GM19043 (cell line): ENCODE measurements around the gene TMEM192.
"Not testable (repeated sequence)": the region's sequence is repeated elsewhere in the genome, so short reads cannot be mapped to it uniquely, and the experiment has no call there.

ENCODE experiments used
- ATAC-seq: cut with Tn5 transposase; IDR thresholded peaks from one replicate; pipeline ENCODE4 v1.9.1; 2021; ENCODE audit warnings: low read depth; ENCODE audit not compliant: unreplicated experiment

Gene TMEM192

DNA sequence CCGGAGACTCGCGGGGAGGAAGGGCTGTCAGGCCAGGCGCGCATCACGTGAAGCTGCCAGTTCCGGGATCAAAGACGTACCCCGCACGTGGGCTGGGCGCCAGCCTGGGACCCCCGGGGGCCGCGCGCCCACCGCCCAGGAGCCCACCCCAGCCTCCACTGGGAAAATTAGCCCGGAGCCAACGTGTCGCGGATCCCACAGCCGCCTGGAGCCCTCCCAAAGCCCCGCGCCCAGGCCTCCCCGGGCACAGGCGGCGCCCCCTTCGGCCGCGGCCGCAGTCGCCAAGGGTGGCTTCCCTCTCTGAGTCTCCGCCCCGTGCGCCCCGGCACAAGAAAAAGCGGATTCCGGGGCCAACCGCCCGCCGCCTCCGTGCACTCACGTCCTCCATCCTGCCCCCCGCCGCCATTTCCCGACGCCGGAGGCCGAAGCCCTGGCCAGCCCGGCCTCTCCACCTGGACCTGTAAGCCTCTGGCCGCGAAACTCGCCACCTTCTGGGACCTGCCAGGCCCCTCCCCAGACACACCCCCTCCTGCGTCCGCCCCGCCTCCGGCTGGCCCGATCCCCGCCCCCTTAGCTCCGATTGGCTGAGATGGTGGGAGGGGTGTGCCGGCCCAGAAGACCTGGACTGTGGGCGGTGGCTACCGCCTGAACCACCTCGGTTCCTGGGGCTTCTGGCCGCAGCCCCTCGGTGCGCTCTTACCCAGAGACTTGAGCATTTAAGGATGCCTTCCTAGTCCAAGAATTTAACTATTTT, at the start of gene TMEM192:
Gene TMEM192, minus strand, starts transcription at position 493 of the 754 bp plus-strand sequence. Its CDS starts 87 bp downstream, at position 406.
- ATAC-seq: peak; percentile 95

DNA sequence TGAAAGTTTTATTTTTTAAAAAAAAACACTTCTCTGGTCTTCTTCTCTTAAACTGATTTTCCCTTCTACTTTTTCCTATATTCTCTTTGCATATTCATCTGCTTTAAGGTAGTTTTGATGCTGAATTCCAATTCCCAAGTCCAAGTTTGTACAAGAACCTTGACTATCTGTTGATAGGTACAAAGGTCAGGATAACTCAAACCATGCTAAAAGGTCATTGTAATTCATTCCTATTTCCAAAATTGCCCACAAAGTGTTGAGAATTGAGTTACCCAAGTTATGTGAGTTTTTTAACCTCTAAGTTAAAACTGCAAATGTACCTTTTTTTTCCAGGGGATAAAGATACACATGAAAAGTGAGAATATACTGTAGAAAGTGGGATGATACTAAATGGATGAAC, 46.1 kb upstream of the TMEM192 start:
- no peak for ATAC-seq

- no peak for ATAC-seq
Measured at GRCh38 chr4:165156906-165157305, 44.2 kb upstream of the TMEM192 start.

GRCh38 chr4:165154482-165154881, 41.8 kb upstream of the TMEM192 start:
- ATAC-seq: no peak

- ATAC-seq: no peak
Measured at GRCh38 chr4:165152527-165152926, 39.9 kb upstream of the TMEM192 start.

- ATAC-seq: no peak
Measured at GRCh38 chr4:165151734-165152133, 39.1 kb upstream of the TMEM192 start.

- no peak for ATAC-seq
Measured at GRCh38 chr4:165150545-165150944, 37.9 kb upstream of the TMEM192 start.

DNA sequence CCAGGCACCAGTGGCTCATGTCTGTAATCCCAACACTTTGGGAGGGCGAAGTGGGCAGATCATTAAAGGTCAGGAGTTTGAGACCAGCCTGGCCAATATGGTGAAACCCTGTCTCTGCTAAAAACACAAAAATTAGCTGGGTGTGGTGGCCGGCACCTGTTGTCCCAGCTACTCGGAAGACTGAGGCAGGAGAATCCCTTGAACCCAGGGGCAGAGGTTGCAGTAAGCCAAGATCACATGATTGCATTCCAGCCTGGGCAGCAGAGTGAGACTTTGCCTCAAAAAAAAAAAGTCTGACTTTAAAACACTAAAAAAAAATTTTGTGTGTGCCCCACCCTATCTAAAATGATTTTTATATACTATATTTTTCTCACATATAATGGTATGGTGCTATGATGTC, 26.2 kb upstream of the TMEM192 start:
- ATAC-seq: no peak

- ATAC-seq: no peak
Measured at GRCh38 chr4:165137205-165137604, 24.5 kb upstream of the TMEM192 start.

GRCh38 chr4:165136529-165136928, 23.9 kb upstream of the TMEM192 start:
- no peak for ATAC-seq

DNA sequence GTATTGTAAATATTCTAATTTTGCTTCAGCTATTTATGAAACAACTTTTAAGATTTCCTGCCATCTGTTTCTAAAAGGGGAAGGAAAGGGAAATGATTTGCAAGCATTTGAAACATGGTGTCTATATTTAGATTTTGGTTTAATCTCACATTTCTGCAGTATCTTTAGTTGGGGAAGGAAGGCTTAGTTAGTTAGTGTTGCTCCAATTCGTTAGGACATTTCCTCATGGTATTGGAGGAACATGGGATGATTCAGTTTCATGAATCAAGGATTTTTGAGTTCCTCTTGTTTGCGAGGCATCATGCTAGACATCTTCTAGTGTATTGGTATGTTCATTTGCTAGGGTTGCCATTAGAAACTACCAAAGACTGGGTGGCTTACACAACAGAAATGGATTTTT, 20.5 kb upstream of the TMEM192 start:
- ATAC-seq: no peak

DNA sequence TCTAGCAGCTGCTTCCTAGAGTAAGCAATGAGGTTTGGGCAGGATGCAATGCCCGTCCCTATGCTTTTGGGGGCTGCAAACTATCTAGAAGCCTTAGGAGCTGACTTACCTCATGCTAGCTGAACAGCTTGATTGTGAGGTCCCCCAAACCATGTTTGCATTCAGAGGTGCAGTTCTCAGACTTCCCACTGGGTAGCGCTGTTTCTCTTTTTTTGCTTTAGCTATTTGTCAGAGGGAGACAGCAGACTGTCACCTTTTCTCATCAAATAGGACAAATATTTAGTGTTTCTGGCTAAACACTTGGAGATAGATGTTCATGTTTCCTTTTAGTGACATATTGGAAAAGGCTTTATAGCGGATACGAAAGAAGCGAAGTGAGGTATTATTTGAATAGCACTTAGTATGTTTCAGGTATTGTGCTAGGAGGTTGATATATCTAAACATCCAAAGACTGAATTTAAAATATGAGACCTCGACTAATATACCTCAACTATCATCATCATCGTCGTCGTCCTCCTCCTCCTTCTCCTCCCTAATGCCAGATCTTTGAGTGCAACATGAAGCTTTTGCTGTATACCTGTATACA, 18.7 kb upstream of the TMEM192 start:
- peak; percentile 61 for ATAC-seq

DNA sequence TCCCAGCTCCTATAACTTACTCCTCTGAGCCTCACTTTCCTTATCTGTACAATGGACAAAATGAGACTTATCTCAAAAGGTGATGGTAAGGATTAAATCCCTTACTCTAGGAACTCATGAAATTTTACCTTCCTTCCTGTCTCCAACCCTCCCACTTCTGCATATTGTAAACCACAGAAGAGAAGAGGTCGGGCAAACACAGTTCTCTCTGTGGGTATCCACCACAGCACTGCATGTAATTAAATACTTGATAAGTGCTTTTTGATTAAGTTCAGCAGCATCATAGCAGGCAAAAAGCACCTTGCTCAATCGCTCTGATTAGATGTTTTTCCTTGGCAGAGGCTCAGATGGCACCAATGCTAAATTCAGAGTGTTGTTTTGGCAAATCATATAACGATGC, 17.3 kb upstream of the TMEM192 start:
- no peak for ATAC-seq

GRCh38 chr4:165125869-165126499, 13.3 kb upstream of the TMEM192 start:
- not testable (repeated sequence) for ATAC-seq

- no peak for ATAC-seq
Measured at GRCh38 chr4:165124488-165124887, 11.8 kb upstream of the TMEM192 start.

GRCh38 chr4:165118256-165118909, 5.7 kb upstream of the TMEM192 start:
- peak; percentile 83 for ATAC-seq

DNA sequence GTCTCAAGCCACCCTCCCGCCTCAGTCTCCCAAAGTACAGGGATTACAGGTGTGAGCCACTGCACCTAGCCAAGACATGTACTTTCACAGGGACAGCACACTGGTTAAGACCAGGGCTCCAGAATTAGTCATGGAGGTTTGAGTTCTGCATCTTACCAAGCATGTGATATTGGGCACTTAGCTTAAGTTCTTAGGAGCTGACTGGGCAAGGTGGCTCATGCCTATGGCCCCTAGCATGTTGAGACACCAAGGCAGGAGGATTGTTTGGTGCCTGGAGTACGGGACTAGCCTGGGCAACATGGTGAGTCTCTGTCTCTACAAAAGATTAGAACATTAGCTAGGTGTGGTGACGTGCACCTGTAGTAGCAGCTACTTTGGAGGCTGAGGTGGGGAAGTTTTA, 2.6 kb upstream of the TMEM192 start:
- no peak for ATAC-seq

DNA sequence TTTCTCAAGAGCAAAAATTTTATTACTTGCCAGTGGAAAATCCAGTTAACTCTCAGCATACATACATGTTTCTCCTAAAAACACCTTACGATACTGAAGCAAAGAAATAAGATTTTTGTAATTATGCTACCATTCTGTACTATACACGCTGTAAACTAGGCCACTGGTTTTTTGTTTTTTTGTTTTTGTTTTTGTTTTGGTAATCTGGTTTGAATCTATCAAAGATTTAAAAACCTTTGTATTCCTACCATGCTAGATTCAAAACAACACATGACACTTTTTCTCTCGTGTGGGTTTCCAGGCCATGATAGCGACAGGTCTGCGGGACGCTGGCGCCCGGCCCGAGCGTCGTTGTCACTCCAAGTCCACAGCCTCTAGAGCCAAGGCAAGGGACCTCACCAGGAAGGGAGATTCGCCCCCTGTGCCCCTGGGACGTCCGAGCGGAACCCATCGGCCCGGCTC, 723 bp downstream of the TMEM192 start:
- no peak for ATAC-seq

GRCh38 chr4:165106518-165106917, 6.1 kb downstream of the TMEM192 start:
- no peak for ATAC-seq

GRCh38 chr4:165101641-165102040, 11.0 kb downstream of the TMEM192 start:
- no peak for ATAC-seq

DNA sequence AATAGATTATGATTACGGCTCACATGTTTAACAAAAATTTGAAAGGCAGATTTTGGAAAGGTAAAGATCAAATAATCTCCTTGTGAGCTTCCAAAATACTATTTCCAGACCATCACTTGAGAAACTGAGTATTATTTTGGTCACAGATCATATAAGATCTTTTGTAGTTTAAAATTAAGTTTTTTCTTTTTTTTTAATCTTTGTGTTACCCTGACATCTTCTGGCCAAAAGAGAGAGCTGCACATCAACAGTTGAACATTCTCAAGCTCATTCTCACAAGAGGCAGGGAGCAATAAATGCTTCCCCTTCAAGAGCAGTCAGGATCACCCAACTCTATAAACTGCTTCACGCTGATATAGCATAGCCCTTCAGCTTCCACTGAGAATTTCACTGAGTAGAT, 15.9 kb downstream of the TMEM192 start:
- no peak for ATAC-seq
